T47D (cell line): ENCODE results near the gene SSTR3.
A peak's percentile ranks its signal among the peaks of the same experiment; 100 is the strongest.
"Not testable (repeated sequence)": the region's sequence is repeated elsewhere in the genome, so short reads cannot be mapped to it uniquely, and the experiment has no call there.

Source experiments
- DNase-seq, 2 experiments: peaks; one replicate each; pipeline versions ENCODE4 v3.0.0 to v3.0.0-alpha.2; 2011 to 2012; ENCODE audit warnings: low read depth in 1 of 2, low spot score in 1 of 2
- JUND ChIP-seq: IDR thresholded peaks from 2 replicates; pipeline ENCODE4 v1.6.1; 2012; ENCODE audit warnings: low read depth
- in situ Hi-C: cut with HindIII; loops from 2 replicates; pipeline ENCODE4 v1.10.0; 2016; ENCODE audit warnings: low sequenced_read_pairs, low pct_unique_long_range_greater_than_20kb

Gene SSTR3

GRCh38 chr22:37212174-37212906, at the start of gene SSTR3:
Gene SSTR3, minus strand, starts transcription at chr22:37212477. Its CDS starts 4,674 bp downstream, at chr22:37207803.
- TF ChIP-seq JUND, result no peak
- in situ Hi-C loops, result no loop called here
- no peak for DNase-seq

GRCh38 chr22:37260901-37261336, 48.6 kb upstream of the SSTR3 start:
- in situ Hi-C loops, result no loop called here
- peak; percentile 30 to 64 for DNase-seq
- TF ChIP-seq JUND, result no peak

- in situ Hi-C loops, result no loop called here
- TF ChIP-seq JUND, result no peak
- no peak for DNase-seq
These were observed 48.0 kb upstream of the SSTR3 start for GRCh38 chr22:37260155-37260795.

GRCh38 chr22:37259540-37260029, 47.3 kb upstream of the SSTR3 start:
- DNase-seq, result peak in 1 of 2 experiments; percentile 77
- in situ Hi-C loops, result no loop called here
- no peak for TF ChIP-seq JUND

GRCh38 chr22:37258753-37259401, 46.6 kb upstream of the SSTR3 start:
- in situ Hi-C loops, result no loop called here
- peak in 1 of 2 experiments; percentile 22 for DNase-seq
- no peak for TF ChIP-seq JUND

GRCh38 chr22:37258005-37258752, 45.9 kb upstream of the SSTR3 start:
- in situ Hi-C loops, result no loop called here
- TF ChIP-seq JUND, result no peak
- no peak for DNase-seq

GRCh38 chr22:37256075-37256726, 43.9 kb upstream of the SSTR3 start:
- in situ Hi-C loops, result no loop called here
- no peak for DNase-seq
- no peak for TF ChIP-seq JUND

GRCh38 chr22:37255558-37256006, 43.3 kb upstream of the SSTR3 start:
- in situ Hi-C loops, result no loop called here
- no peak for TF ChIP-seq JUND
- DNase-seq, result no peak

GRCh38 chr22:37254867-37255233, 42.6 kb upstream of the SSTR3 start:
- no peak for TF ChIP-seq JUND
- in situ Hi-C loops, result no loop called here
- DNase-seq, result no peak

- no peak for TF ChIP-seq JUND
- no peak for DNase-seq
- in situ Hi-C loops, result no loop called here
These were observed 42.1 kb upstream of the SSTR3 start for GRCh38 chr22:37254209-37254866.

GRCh38 chr22:37253126-37253660, 40.9 kb upstream of the SSTR3 start:
- DNase-seq, result no peak
- in situ Hi-C loops, result no loop called here
- no peak for TF ChIP-seq JUND

GRCh38 chr22:37251836-37252235, 39.6 kb upstream of the SSTR3 start:
- in situ Hi-C loops, DNase-seq: not testable (repeated sequence)
